Activated CD4-positive, alpha-beta T cell treated with anti-CD3 and anti-CD28 coated beads, Interleukin-10, Interleukin-2, amounts not matched to agents 100 ng/mL and 50 ng/mL, durations not matched to agents 16 hours and 8 hours (primary cell): Measurements from ENCODE around the gene MPP2.
"Not testable (repeated sequence)": the region's sequence is repeated elsewhere in the genome, so short reads cannot be mapped to it uniquely, and the experiment has no call there.

Experiments
- DNase-seq: peaks from one replicate; pipeline ENCODE4 v3.0.0-alpha.2; 2020

Gene MPP2

DNA sequence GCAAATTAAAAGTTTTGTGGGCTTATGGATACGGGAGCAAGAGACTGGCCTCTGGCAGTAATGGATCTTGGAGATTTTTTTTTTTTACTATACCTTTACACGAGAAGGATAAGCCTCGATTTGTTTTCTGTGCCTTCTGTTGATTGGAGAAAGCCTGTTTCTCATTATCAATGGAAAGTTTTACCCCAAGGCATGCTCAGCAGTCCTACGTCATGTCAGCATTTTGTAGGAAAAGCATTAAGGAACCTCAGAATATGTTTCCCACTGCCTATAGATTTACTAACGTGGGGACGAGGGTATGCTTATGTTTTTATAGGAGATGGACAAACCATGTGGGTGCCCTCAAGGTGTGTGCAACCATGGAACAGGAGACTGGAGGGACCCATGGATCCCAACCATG lies 33.5 kb downstream of the MPP2 start:
- DNase-seq = no peak

DNA sequence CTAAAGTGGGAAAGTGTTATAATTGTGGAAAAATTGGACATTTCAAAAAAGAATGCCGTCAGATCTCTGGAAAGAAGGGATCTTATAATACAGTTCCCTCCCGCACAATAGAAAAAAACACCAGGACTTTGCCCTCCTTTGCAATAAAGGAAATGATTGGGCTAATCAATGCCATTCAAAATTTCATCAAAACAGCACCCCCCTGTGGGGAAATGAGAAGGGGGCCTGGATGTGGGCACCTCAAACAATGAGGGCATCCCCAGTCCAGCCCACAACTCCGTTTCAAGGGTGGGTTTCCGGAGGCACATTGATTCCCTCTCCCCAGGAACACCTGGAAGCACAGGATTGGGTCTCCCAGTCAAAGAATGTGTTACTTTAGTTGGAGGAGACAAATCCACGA lies 34.2 kb downstream of the MPP2 start:
- no peak for DNase-seq

DNA sequence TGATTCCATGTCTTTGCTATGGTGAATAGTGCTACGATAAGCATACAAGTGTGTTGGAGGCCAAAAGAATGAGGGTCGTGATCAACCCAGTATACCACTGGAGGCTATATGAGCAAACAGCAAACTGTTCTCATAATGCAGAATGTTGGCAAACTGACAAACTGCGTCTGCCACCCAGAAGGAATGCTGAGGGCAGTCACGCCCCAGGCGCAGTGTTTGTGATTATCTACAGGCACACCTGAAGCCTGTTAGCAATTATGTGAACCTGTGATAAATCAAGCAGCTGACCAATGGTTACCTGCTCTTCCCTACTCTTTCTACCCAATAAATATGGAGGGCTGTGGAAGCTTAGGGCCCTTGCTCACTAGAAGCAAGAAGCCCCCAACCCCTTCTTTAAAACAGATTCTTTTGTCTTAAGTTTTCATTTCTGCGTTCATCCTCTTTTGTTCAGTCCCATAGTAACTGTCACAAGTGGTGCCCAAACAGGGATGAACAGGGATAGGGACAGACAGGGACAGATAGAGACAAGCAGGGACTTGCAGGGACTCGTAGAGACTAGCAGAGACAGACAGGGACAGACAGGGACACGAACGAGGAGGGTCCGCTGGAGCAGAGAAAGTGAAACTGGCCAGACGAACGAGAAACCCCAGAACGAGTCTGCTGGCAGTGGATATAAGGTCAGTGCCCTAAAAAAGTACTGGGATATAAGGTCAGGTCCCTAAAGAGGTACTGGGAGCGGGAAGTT lies 35.2 kb downstream of the MPP2 start:
- no peak for DNase-seq

DNA sequence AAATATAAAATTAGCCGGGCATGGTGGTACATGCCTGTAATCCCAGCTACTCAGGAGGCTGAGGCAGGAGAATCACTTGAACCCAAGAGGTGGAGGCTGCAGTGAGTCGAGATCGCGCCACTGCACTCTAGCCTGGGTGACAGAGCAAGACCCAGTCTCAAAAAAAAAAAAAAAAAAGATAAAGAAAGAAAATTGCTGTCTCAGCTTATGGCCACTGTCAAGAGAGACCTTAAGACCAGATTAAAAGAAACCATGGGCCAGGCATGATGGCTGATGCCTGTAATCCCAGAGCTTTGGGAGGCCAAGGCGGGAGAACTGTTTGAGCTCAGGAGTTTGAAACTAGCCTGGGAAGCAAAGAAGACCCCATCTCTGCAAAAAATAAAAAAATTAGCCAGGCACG lies 38.3 kb downstream of the MPP2 start:
- not testable (repeated sequence) for DNase-seq

DNA sequence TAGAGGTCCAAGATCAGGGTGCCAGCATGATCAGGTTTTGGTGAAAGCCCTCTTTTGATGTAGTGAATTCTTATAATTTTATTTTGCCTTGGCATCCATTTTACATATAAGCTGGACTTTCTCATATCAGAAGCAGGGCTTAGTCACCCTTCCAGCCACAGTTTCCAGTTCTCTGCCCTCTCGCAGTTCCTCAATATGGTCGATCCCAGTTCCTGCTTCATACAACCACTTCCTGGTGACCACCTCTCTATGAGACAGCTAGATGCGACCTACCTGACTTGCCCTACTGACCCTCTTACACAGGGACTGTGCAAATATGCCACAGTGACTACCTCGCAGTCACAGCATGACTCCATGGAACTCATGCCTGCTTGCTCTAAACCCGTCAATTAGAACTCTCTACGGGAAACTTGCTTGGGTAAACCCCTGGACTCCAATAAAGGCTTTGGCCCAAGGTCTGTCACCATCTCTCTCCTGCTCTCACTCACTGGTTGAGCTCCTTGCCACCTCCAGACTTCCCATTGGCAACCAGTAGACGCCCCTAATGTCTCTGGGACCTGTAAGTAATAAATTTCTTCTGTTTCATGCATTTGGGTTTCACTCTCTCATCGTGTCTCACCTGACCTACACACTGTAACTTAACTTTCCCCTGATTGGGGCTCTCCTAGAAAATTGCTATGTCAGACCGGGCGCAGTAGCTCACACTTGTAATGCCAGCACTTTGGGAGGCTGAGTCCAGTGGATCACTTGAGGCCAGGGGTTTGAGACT lies 38.9 kb downstream of the MPP2 start:
- no peak for DNase-seq

DNA sequence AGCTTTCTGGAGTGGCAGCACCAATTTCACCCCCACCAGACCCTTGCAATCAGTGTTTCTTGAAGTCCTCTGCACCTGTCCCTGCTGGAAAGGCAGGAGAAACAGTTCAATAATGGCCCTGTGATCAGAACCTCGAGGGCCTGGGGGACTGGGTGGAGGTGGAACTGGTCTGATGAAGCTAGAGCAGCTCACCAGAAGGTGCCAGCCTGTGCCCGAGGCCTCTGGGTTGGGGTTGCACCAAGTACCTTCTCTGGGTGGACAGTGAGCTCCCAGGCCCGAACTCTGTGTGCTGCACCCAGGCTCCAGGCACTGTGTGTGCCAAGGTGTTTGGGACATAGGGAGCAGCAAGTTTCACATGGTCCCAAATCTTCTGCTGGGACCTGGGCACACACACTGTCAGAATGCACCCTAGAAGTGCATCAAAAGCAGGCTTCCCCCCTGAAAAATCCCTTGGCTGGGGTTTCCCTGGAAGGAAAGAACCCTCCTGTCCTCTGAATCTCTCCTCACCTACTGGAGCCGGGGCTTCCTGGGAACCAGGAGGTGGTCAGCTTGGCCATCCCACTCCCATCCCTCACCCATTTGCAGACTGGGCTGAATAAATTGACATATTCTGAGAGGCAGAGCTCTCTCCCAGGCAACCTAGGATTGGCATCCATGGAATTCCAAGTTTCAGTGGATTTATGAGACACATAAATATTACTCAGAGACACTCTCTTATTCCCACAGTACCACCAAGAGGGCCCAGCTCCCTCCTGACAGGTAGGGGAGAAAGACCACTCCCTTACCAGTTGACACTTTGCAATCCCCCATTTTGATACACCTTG lies 43.0 kb downstream of the MPP2 start:
- no peak for DNase-seq

DNA sequence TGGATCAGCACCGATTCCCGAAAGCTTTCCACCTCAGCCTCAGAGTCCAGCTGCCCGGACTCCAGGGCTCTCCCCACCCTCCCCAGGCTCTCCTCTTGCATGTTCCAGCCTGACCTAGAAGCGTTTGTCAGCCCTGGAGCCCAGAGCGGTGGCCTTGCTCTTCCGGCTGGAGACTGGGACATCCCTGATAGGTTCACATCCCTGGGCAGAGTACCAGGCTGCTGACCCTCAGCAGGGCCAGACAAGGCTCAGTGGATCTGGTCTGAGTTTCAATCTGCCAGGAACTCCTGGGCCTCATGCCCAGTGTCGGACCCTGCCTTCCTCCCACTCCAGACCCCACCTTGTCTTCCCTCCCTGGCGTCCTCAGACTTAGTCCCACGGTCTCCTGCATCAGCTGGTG lies 45.4 kb downstream of the MPP2 start:
- DNase-seq = no peak

DNA sequence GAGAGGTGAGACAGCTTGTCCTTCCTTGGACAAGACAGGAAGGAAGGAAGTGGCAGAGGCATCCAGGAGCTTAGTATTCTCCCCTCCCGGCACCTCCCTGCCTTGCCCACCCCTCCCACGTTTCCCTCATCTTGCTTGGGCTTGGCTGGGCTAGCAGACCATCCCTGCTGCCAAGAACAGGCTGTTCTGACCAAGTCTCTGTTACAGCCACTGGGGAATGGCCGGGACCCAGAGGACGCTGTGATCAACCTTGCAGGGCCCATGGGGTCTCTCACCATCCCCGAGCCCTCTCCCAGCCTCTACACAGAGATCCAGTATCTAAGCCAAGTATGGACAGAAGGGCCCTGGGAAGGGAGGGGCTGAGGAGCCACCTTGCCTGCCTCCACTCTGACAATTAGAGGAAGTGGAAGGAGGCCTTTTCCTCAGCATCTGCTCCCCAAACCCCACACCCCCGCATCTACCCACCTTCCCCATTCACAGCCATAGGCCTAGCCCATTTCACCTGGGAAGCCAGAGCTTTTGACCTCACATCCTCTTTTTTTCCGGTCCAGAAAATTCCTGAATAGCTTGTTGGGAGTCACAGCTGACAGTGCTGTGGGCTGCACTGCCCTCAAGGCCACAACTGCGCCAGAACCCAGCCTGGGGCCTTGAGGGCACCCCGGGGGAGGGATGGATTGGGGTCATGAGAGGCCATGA lies 46.3 kb downstream of the MPP2 start:
- no peak for DNase-seq

DNA sequence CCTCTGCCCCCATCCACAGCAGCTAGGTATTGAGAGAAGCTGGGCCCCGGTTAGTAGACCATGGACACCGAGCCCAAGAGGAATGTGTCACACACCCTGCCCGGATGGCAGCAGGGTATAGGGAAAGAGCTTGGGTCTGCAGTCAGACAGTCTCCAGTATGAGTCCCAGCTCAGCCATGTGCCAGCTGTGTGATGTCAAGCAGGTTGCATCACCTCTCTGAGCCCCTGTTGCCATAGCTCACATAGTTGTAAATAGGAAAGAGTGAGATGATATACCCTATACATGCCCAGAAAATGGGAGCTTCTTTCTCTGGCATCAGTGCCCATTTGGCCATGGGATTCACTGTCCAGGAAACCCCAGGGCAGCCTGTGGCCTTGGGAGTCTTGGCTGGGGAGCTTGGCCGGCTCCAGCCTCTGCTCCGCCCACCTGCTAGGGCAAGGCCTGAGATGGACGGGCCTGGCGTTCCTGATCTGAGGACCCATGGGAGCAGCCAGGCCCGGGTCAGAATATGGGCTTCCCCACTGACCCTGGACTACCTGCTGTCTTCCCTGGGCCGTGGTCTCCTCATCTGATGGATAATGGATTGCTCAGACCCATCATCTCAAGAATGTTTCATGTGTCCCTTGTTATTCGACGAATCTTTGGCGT lies 47.1 kb downstream of the MPP2 start:
- DNase-seq = no peak

DNA sequence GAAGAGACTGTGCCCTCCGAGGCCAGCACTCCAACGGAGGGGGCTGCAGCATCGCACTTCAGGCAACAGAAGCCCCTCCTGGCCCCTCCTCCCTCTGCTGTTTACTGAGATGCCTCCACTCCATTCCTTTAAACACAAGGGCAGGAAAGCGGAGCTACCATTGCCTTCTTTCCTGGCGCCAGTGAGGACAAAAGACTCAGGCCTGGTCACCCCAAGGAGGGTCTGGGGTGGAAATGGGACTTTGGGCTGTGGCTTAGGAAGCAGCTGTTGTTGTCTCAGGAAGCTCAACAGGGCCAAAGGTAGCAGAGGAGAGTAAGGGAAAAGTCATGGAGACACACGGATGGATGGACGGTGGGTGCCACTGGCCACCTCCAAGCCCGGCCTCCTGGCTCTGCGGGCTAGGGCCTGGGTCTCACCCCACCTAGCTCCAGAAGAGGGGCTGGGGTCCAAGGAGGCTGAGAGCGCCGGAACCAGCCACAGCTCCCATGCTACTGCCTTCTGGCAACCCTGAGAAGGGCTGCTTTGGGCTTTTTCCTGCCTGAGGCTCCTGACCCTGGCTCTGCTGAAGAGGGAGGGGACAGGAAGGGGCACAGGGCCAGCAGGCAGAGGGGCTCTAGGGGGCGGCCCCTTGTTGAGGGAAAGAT lies 49.3 kb downstream of the MPP2 start:
- DNase-seq = no peak

DNA sequence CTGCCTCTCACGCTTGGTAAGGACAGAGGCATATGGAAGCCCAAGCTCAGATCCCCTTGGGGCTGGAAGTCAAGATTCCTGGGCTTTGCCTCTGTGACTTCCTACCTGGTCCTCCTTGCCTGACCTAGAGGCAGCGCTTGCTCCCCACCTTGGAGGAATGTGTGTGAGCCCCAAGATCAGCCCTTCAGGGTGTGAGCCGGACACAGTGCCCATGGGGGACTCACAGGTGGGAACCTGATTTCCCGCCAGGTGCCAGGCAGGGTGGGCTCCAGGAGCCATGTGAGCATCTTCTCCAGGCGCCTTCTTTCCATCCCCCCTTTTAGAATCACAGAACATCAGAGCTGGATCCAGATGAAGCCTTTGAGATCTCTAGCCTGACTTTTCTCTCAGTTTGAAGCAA lies 50.2 kb downstream of the MPP2 start:
- no peak for DNase-seq

DNA sequence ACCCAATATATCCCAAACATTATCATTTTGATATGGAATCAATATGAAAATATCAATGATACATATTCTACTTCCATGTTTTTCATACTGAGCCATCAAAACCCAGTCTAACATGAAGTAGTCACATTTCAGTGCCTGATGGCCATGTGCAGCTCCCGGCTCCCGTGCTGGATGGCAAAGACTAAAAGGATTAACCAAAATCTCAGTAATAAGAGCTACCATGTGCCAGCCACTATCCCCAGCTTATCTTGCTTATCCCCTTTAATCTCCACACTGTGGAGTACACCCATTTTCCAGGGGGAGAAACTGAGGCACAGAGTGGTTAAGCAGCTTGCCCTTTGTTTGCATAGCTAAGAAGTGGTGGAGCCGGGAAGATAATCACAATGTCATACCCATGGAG lies 51.2 kb downstream of the MPP2 start:
- no peak for DNase-seq

DNA sequence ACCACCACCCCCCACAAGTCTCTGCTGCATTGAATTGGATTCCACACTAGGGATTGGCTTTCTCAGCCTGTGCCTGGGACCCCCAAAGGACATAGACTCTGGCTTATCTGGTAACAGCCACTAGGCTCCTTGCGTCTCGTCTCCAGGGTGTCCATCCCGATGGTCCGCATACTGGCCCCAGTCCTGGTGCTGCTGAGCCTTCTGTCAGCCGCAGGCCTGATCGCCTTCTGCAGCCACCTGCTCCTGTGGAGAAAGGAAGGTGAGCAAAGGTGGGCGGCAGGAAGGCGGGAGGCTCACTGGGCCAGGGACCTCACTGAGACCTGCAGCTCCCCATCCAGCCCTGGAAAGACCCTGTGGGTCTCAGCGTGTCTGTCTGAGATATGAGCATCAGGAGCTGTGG lies 52.3 kb downstream of the MPP2 start:
- no peak for DNase-seq

DNA sequence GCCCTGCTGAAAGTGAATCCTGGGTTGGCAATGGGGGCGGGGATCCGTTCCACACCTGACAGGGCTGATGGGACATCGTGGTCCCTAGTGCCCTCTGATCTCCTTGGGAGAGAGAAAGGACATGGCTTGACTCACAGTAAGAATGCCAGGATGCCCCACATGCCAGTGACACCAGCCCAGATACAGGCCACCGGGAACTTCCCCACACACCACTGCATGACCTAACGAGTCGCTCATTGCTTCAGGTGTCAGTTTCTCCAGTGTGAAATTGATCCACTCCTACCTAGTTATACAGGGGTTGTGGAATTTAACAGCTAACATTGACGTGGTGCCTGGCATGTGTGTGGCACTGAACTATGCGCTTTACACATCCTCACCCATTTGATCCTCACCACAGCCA lies 52.8 kb downstream of the MPP2 start:
- no peak for DNase-seq

DNA sequence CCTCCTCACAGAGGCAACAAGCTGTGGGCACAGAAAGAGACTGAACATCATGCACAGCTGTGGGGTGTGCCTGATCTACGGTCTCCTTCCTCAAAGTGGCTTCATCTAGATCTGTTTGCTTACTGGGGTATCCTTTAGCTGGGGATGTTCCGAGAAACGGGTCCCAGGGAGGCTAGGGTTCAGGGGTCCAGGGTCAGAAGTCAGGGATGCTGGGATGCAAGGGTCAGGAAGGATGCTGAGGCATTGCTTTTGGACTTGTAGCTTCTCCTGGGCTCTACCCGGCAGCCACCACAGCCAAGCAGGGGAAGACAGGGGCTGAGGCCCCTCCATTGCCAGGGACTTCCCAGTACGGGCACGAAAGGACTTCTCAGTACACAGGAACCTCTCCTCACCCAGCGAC lies 53.8 kb downstream of the MPP2 start:
- DNase-seq = no peak

DNA sequence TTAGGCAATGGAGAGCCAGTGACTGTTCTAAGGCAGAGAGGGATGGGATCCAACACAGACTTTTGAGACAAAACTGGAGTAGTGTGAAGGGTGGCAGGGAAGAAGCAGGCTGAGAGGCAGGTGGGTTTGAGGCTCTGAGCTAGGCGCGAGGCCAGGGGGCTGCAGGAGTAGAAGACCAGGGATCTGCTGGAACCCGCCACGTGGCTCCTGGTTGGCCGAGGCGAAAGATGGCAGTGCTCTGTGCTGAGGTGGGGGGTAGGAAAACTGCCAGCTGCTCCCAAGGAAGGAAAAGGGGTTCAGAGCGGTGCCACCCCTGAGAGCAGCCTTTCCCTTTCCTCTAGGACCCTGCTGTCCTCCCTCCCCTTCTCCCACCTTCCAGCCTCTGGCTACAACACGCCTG lies 54.8 kb downstream of the MPP2 start:
- DNase-seq = no peak

DNA sequence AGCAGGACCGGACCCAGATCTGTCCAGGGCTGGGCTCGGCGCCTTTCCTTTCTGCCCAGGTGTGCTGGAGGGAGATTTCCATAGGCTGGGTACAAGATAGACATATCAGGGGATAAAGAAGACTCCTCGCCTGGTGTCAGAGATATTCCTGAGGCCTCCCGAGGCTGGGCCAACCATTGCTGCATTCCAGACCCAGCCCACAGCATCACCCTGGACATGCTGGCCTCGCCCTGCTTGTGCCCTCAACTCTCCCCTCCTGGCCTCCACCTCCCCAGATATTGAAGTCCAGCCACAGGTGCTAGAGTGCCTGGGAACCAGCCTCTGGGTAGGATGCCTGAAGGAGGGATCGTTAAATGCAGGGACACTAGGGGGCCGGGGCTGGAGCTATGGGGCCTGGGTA lies 58.2 kb downstream of the MPP2 start:
- no peak for DNase-seq

DNA sequence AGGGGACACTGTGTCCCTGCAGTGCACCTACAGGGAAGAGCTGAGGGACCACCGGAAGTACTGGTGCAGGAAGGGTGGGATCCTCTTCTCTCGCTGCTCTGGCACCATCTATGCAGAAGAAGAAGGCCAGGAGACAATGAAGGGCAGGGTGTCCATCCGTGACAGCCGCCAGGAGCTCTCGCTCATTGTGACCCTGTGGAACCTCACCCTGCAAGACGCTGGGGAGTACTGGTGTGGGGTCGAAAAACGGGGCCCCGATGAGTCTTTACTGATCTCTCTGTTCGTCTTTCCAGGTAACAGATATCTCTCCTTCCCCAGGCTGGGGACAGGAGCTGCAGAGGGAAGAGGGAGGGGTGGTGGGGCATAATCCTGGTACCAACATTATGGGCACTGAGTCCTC lies 58.7 kb downstream of the MPP2 start:
- DNase-seq = no peak

DNA sequence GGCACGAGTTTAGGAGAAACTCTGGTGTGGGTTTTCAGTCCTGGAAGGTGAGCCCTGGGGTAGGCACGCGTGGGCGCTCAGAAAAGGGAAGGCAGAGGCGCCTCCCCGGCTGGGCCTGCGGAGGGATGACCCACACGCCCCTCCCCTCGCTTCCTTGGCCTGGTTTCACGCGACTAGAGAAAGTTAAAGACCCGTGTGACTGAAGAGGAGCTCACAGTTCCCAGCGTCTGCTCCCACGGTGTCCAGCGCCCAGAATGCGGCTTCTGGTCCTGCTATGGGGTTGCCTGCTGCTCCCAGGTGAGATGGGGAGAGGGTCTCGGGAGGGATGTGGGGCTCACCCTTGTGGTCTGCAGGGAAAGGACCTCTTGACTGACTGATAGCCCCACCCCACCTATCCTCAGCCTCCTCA lies 60.4 kb downstream of the MPP2 start, which contains the start of gene CD300LG:
Gene CD300LG, plus strand, starts transcription at position 214 of the 409 bp plus-strand sequence. Its CDS starts 41 bp downstream, at position 255.
- DNase-seq = no peak

DNA sequence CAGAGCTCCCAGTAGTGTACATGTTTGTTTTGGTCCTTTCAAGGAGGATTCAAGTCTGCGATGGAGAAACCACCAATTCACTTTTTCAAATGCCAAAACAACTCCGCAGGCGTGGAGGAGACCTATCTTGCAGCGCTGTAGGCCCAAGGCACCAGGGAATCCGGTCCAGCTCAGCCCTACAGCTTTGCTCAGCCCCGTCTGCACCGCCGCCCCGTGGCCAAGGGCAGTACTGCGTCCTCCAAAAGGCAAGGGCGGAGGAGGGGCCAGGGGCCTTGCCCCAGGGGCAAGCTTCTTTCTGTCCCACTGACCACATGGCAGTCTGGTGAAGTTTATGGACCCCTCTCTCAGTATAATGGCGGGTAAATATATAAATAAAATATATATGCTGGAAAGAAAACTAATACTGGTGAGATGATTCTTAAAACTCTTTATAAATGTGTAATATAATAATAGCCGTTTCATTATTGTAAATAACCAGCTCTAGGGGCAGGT lies 61.1 kb downstream of the MPP2 start:
- DNase-seq = peak; percentile 80

DNA sequence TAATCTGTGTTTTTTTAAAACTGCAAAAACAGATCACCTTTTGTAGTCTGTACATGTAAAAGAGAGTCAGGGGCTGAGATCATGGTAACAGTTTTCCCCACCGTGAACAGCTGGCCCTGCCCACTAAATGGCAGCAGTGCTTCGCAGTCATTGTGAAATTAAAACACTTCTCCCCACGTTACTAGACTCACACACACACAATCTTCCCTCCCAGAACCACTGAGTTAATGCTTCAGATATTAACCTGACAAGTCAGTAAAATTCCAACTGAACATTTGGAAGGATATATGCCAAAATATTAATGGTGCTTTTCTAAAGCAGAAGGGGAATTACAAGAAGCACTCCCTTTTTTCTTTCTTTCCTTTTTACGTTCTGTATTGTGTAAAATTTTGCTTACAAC lies 61.6 kb downstream of the MPP2 start:
- no peak for DNase-seq

DNA sequence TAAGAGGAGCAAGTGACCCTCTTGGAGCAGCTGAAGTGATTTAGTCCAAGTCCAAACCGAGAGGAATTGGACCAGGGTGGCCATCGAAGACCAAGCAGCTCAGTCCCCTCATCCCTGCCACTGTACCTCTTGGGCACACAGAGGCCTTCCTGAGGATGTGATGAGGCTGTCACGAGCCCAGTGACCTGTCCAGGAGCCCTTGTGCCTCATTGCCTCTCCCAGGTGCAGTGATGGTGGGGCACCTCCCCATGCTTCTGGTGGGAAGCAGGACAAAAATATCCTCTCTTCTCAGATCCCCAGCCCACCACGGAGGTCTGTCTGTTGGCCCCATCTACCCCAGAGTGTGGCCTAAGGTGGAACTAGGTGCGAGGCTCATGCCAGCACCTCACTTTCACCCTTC lies 63.1 kb downstream of the MPP2 start:
- DNase-seq = no peak
